ENCODE data around the gene ITIH4. TPM values are rescaled to one million over a fixed set of nuclear protein-coding genes. Genes with fewer than 3 reads are reported as not detected.

ITIH4 gene
- total and polyA plus RNA-seq, 2 of the 13 experiments (the other 11 are each of a cell fraction or from before 2014, with no cell fraction given), result 2.7 to 5.3 TPM

GRCh38 chr3:52794612-52795099 is 35.8 kb downstream of the ITIH4 start, which contains the start of gene ITIH3 (continued):
- TF ChIP-seq SOX5 (CRISPR knock-in tag; IDR thresholded peaks at IDR 0.05; ENCODE audit: borderline replicate concordance) (peak; percentile 31; the same call in 1 of the 2 replicates), KDM4B (CRISPR knock-in tag; IDR thresholded peaks at IDR 0.05) (0 out of 2 replicates have a peak, but pooled peaks have one; percentile 17), MED1 (CRISPR knock-in tag; IDR thresholded peaks at IDR 0.05) (peak; percentile 78), GLI4 (CRISPR knock-in tag; IDR thresholded peaks at IDR 0.05; ENCODE audit: borderline replicate concordance) (no peak), ZNF572 (CRISPR knock-in tag; IDR thresholded peaks at IDR 0.05) (0 out of 2 replicates have a peak, but pooled peaks have one; percentile 37), ZBTB42 (CRISPR knock-in tag; IDR thresholded peaks at IDR 0.05) (no peak), HIC2 (CRISPR knock-in tag; IDR thresholded peaks at IDR 0.05; ENCODE audit: low read depth) (peak; percentile 62), ZBTB25 (CRISPR knock-in tag; IDR thresholded peaks at IDR 0.05) (no peak), ZNF761 (CRISPR knock-in tag; conservative IDR thresholded peaks at IDR 0.05) (no peak), CEBPG (CRISPR knock-in tag; IDR thresholded peaks at IDR 0.05) (no peak), ARID2 (CRISPR knock-in tag; IDR thresholded peaks at IDR 0.05; ENCODE audit: borderline replicate concordance) (no peak), TRAFD1 (CRISPR knock-in tag; IDR thresholded peaks at IDR 0.05; ENCODE audit: borderline replicate concordance) (peak; percentile 74; the same call in 1 of the 2 replicates), YEATS4 (CRISPR knock-in tag; IDR thresholded peaks at IDR 0.05; ENCODE audit: borderline replicate concordance) (no peak; the same call in 1 of the 2 replicates), SMARCE1 (IDR thresholded peaks at IDR 0.05; ENCODE audit: borderline replicate concordance) (no peak), ZNF207 (IDR thresholded peaks at IDR 0.05; ENCODE audit: borderline replicate concordance) (no peak), SMAD1 (CRISPR knock-in tag; IDR thresholded peaks at IDR 0.05; ENCODE audit: borderline replicate concordance, low read depth) (no peak), MTA3 (CRISPR knock-in tag; IDR thresholded peaks at IDR 0.05) (no peak), ZNF256 (CRISPR knock-in tag; conservative IDR thresholded peaks at IDR 0.05) (no peak), ZNF605 (CRISPR knock-in tag; IDR thresholded peaks at IDR 0.05) (0 out of 2 replicates have a peak, but pooled peaks have one; percentile 35), SP4 (CRISPR knock-in tag; IDR thresholded peaks at IDR 0.05) (0 out of 2 replicates have a peak, but pooled peaks have one; percentile 10), ZNF788 (CRISPR knock-in tag; IDR thresholded peaks at IDR 0.05; ENCODE audit: borderline replicate concordance) (0 out of 2 replicates have a peak, but pooled peaks have one; percentile 20), POLR2G (IDR thresholded peaks at IDR 0.05; ENCODE audit: low read depth, low read length) (0 out of 2 replicates have a peak, but pooled peaks have one; percentile 33), NCOA5 (CRISPR knock-in tag; IDR thresholded peaks at IDR 0.05) (no peak), YEATS2 (CRISPR knock-in tag; IDR thresholded peaks at IDR 0.05; ENCODE audit: borderline replicate concordance) (no peak; the same call in 1 of the 2 replicates), NONO (IDR thresholded peaks at IDR 0.05) (no peak), NONO (CRISPR knock-in tag; conservative IDR thresholded peaks at IDR 0.05) (no peak), ZNF138 (CRISPR knock-in tag; IDR thresholded peaks at IDR 0.05; ENCODE audit: low read depth) (peak; percentile 73; the same call in 1 of the 2 replicates), MYNN (CRISPR knock-in tag; IDR thresholded peaks at IDR 0.05; ENCODE audit: low read depth) (no peak), MIER3 (CRISPR knock-in tag; IDR thresholded peaks at IDR 0.05; ENCODE audit: borderline replicate concordance) (no peak; the same call in 1 of the 2 replicates)

Measured in HepG2 (cell line).